SK-N-SH treated with all-trans-retinoic acid at 6 μM for 48 hours (cell line): Measurements from ENCODE around the gene TTC34.

ENCODE experiments used
- ATAC-seq: fragments of 200-7000 bp; cut with Tn5 transposase; 3 replicates; pipeline ENCODE4 v1.9.1; 2020; ENCODE audit warnings: mild to moderate bottlenecking, moderate library complexity
- ARNTL ChIP-seq: fragments of 450-650 bp; formaldehyde crosslinking; IDR thresholded peaks from 2 replicates; pipeline ENCODE4 v1.5.0; 2020; ENCODE audit warnings: low read depth, mild to moderate bottlenecking, moderate library complexity, borderline replicate concordance
- BACH2 ChIP-seq: fragments of 250-450 bp; sonication (Bioruptor Pico); IDR thresholded peaks from 2 replicates; pipeline ENCODE4 v1.9.0; 2021; ENCODE audit warnings: mild to moderate bottlenecking, borderline replicate concordance
- ESRRG ChIP-seq: fragments of 250-450 bp; sonication (Bioruptor Pico); IDR thresholded peaks from 2 replicates; pipeline ENCODE4 v1.6.1; 2021; ENCODE audit warnings: mild to moderate bottlenecking
- GLIS3 ChIP-seq: fragments of 250-450 bp; sonication (Bioruptor Pico); IDR thresholded peaks from 2 replicates; pipeline ENCODE4 v1.5.0; 2020; ENCODE audit warnings: mild to moderate bottlenecking, moderate library complexity
- ISL1 ChIP-seq: fragments of 250-450 bp; sonication (Bioruptor Pico); IDR thresholded peaks from 2 replicates; pipeline ENCODE4 v2.1.2; 2022; ENCODE audit warnings: mild to moderate bottlenecking, moderate library complexity
- OSR1 ChIP-seq: fragments of 250-450 bp; sonication (Bioruptor Pico); IDR thresholded peaks from 2 replicates; pipeline ENCODE4 v1.8.0; 2022; ENCODE audit warnings: moderate library complexity, mild to moderate bottlenecking, inconsistent platforms
- PPARA ChIP-seq: fragments of 250-450 bp; sonication (Bioruptor Pico); IDR thresholded peaks from 2 replicates; pipeline ENCODE4 v1.5.0; 2020; ENCODE audit warnings: mild to moderate bottlenecking, borderline replicate concordance
- RARB ChIP-seq: fragments of 250-450 bp; sonication (Bioruptor Pico); IDR thresholded peaks from 2 replicates; pipeline ENCODE4 v1.8.0; 2021; ENCODE audit warnings: mild to moderate bottlenecking, moderate library complexity
- SNAI2 ChIP-seq: fragments of 250-450 bp; sonication (Bioruptor Pico); IDR thresholded peaks from 2 replicates; pipeline ENCODE4 v1.5.0; 2020; ENCODE audit warnings: mild to moderate bottlenecking, moderate library complexity
- TCF4 ChIP-seq: fragments of 250-450 bp; sonication (Bioruptor Pico); IDR thresholded peaks from 2 replicates; pipeline ENCODE4 v1.8.0; 2021; ENCODE audit warnings: mild to moderate bottlenecking, moderate library complexity, borderline replicate concordance
- TOX ChIP-seq: fragments of 250-450 bp; sonication (Bioruptor Pico); IDR thresholded peaks from 2 replicates; pipeline ENCODE4 v1.8.0; 2021; ENCODE audit warnings: mild to moderate bottlenecking, moderate library complexity, borderline replicate concordance
- ZFP3 ChIP-seq: fragments of 250-450 bp; sonication (Bioruptor Pico); IDR thresholded peaks from 2 replicates; pipeline ENCODE4 v1.5.0; 2020; ENCODE audit warnings: mild to moderate bottlenecking, moderate library complexity
- ZFP30 ChIP-seq: fragments of 450-650 bp; formaldehyde crosslinking; IDR thresholded peaks from 2 replicates; pipeline ENCODE4 v1.5.0; 2022; ENCODE audit warnings: mild to moderate bottlenecking, moderate library complexity
- ZNF70 ChIP-seq: fragments of 450-650 bp; formaldehyde crosslinking; IDR thresholded peaks from 2 replicates; pipeline ENCODE4 v1.5.0; 2020; ENCODE audit warnings: mild to moderate bottlenecking, moderate library complexity
- ZNF8 ChIP-seq: fragments of 450-650 bp; formaldehyde crosslinking; IDR thresholded peaks from 2 replicates; pipeline ENCODE4 v1.5.0; 2020; ENCODE audit warnings: mild to moderate bottlenecking, moderate library complexity
- TF ChIP-seq, protein P1 (sequence below): fragments of 250-450 bp; sonication (Bioruptor Pico); IDR thresholded peaks from 2 replicates; pipeline ENCODE4 v1.8.0; 2021; ENCODE audit warnings: low read depth, mild to moderate bottlenecking, moderate library complexity, borderline replicate concordance
- TF ChIP-seq, protein P2 (sequence below): fragments of 250-450 bp; sonication (Bioruptor Pico); IDR thresholded peaks from 2 replicates; pipeline ENCODE4 v1.5.1; 2020; ENCODE audit warnings: low read depth, mild to moderate bottlenecking, moderate library complexity
- TF ChIP-seq, protein P3 (sequence below): fragments of 250-450 bp; sonication (Bioruptor Pico); IDR thresholded peaks from 2 replicates; pipeline ENCODE4 v1.5.1; 2021; ENCODE audit warnings: mild to moderate bottlenecking, moderate library complexity
- TF ChIP-seq, protein P4 (sequence below): fragments of 250-450 bp; sonication (Bioruptor Pico); IDR thresholded peaks from 2 replicates; pipeline ENCODE4 v1.8.0; 2020; ENCODE audit warnings: mild to moderate bottlenecking, moderate library complexity, borderline replicate concordance
- TF ChIP-seq, protein P5 (sequence below): fragments of 250-450 bp; sonication (Bioruptor Pico); IDR thresholded peaks from 2 replicates; pipeline ENCODE4 v1.5.0; 2020; ENCODE audit warnings: mild to moderate bottlenecking, moderate library complexity

TTC34 gene

DNA sequence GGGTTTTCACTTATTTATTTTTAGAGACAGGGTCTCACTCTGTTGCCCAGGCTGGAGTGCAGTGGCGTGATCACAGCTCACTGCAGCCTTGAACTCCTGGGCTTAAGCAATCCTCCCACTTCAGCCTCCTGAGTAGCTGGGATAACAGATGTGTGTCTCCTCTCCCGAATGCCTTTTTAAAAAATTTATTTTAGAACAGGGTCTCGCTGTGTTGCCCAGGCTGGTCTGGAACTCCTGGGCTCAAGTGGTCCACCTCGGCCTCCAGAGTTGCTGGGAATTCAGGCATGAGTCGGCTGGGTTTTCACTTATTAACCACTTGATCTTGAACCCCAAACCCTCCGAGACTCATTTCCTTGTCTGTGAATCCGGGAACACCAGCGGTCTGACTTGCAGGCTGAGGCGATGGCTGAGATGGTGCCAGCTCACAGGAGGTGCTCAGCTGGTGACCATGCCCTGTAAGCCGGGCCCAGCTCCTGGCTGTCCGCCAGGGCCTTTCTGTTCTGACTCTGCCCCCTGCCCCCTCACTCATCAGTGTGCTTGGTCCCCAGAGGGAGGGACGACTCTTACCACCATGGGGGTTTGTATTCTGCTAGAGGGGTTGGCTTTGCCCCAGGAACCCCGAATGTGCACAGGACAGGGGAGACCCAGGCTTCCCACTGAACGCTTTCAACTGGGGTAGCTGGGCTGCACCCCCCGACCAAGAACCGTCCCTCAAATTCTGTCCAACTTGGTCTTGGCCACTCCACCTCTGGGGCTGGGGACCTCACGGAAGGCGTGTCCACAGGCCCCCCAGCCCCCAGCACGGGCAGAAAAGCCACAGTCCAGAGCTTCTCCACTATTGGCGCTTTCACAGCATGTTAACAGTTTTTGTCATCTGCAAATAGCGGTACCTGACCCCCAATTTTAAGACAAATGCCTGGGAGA, 191.2 kb downstream of the TTC34 start:
- no peak for ATAC-seq
- TF ChIP-seq OSR1: no peak
- no peak for TF ChIP-seq TCF4 (CRISPR knock-in tag)
- TF ChIP-seq ZNF70 (CRISPR knock-in tag): no peak

DNA sequence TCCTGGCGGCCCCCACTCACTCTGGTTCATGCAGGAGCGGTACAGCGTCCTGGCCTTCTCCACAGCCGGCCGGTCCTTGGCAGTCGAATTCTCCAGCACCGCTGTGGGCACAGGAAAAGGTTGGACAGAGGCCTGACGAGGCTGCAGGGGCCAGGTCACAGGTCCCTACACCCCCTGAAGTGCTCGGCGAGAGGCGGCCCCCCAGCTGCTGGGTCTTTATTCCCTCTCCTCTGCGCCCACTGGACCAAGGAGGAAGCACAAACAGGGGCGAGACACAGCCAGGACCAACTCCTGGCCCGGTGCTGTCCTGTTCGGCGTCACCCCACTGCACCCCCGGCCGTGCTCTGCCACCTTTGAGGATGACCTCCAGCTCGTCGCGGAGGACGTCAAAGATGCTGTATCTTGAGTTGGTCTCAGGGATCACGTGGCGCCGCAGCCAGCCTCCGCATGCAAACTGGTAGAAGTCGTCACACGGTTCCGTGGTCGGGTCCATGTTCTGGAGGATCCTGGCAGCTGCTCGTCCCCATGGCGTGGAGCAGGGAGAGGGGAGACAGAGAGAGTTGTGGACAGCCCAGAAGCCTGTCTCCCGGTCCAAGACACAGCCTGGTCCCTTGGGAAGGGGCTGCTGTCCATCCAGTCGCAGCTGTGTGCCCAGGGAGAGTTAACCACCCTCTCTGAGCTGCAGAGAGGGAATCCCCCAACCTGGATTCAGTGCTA, 192.0 kb downstream of the TTC34 start:
- TF ChIP-seq RARB (CRISPR knock-in tag) (no peak), OSR1 (no peak), ARNTL (no peak), ZNF8 (no peak), ISL1 (CRISPR knock-in tag) (no peak), ZFP30 (no peak), ZNF70 (CRISPR knock-in tag) (no peak), SNAI2 (CRISPR knock-in tag) (no peak), PPARA (no peak), TCF4 (CRISPR knock-in tag) (no peak)
- TF ChIP-seq, protein P1, sequence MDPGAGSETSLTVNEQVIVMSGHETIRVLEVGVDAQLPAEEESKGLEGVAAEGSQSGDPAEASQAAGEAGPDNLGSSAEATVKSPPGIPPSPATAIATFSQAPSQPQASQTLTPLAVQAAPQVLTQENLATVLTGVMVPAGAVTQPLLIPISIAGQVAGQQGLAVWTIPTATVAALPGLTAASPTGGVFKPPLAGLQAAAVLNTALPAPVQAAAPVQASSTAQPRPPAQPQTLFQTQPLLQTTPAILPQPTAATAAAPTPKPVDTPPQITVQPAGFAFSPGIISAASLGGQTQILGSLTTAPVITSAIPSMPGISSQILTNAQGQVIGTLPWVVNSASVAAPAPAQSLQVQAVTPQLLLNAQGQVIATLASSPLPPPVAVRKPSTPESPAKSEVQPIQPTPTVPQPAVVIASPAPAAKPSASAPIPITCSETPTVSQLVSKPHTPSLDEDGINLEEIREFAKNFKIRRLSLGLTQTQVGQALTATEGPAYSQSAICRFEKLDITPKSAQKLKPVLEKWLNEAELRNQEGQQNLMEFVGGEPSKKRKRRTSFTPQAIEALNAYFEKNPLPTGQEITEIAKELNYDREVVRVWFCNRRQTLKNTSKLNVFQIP: no peak
- TF ChIP-seq, protein P2, sequence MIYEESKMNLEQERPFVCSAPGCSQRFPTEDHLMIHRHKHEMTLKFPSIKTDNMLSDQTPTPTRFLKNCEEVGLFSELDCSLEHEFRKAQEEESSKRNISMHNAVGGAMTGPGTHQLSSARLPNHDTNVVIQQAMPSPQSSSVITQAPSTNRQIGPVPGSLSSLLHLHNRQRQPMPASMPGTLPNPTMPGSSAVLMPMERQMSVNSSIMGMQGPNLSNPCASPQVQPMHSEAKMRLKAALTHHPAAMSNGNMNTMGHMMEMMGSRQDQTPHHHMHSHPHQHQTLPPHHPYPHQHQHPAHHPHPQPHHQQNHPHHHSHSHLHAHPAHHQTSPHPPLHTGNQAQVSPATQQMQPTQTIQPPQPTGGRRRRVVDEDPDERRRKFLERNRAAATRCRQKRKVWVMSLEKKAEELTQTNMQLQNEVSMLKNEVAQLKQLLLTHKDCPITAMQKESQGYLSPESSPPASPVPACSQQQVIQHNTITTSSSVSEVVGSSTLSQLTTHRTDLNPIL: no peak
- TF ChIP-seq, protein P3, sequence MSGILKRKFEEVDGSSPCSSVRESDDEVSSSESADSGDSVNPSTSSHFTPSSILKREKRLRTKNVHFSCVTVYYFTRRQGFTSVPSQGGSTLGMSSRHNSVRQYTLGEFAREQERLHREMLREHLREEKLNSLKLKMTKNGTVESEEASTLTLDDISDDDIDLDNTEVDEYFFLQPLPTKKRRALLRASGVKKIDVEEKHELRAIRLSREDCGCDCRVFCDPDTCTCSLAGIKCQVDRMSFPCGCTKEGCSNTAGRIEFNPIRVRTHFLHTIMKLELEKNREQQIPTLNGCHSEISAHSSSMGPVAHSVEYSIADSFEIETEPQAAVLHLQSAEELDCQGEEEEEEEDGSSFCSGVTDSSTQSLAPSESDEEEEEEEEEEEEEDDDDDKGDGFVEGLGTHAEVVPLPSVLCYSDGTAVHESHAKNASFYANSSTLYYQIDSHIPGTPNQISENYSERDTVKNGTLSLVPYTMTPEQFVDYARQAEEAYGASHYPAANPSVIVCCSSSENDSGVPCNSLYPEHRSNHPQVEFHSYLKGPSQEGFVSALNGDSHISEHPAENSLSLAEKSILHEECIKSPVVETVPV (CRISPR knock-in tag): no peak
- TF ChIP-seq, protein P4, sequence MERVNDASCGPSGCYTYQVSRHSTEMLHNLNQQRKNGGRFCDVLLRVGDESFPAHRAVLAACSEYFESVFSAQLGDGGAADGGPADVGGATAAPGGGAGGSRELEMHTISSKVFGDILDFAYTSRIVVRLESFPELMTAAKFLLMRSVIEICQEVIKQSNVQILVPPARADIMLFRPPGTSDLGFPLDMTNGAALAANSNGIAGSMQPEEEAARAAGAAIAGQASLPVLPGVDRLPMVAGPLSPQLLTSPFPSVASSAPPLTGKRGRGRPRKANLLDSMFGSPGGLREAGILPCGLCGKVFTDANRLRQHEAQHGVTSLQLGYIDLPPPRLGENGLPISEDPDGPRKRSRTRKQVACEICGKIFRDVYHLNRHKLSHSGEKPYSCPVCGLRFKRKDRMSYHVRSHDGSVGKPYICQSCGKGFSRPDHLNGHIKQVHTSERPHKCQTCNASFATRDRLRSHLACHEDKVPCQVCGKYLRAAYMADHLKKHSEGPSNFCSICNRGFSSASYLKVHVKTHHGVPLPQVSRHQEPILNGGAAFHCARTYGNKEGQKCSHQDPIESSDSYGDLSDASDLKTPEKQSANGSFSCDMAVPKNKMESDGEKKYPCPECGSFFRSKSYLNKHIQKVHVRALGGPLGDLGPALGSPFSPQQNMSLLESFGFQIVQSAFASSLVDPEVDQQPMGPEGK: no peak
- no peak for ATAC-seq

DNA sequence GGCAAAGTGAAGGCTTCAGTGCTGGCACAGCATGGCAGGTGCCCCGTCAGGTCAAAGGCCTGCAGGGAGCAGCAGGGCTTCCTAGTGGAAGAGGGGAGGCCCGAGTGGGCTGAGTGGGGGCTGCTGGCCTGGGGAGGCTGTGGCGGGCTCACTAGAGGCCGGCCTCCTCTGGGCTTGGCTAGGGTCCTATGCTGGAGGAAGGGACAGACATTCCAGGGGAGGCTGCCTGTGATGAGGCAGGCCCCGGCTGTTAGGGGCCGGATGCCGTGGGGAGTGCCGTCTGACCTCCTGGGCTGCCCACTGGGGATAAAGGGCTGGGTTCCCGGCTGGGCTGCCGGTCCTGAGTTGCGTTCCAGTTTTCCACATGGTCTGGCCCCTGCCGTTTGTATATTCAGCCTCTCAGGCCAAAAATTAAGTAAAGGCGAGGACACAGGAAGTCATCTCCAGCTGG, 193.8 kb downstream of the TTC34 start:
- no peak for ATAC-seq
- TF ChIP-seq TOX (CRISPR knock-in tag): no peak
- TF ChIP-seq, protein P1: no peak
- TF ChIP-seq GLIS3 (CRISPR knock-in tag): no peak
- no peak for TF ChIP-seq ARNTL
- no peak for TF ChIP-seq ZFP30
- no peak for TF ChIP-seq SNAI2 (CRISPR knock-in tag)
- no peak for TF ChIP-seq ESRRG (CRISPR knock-in tag)
- TF ChIP-seq, protein P5, sequence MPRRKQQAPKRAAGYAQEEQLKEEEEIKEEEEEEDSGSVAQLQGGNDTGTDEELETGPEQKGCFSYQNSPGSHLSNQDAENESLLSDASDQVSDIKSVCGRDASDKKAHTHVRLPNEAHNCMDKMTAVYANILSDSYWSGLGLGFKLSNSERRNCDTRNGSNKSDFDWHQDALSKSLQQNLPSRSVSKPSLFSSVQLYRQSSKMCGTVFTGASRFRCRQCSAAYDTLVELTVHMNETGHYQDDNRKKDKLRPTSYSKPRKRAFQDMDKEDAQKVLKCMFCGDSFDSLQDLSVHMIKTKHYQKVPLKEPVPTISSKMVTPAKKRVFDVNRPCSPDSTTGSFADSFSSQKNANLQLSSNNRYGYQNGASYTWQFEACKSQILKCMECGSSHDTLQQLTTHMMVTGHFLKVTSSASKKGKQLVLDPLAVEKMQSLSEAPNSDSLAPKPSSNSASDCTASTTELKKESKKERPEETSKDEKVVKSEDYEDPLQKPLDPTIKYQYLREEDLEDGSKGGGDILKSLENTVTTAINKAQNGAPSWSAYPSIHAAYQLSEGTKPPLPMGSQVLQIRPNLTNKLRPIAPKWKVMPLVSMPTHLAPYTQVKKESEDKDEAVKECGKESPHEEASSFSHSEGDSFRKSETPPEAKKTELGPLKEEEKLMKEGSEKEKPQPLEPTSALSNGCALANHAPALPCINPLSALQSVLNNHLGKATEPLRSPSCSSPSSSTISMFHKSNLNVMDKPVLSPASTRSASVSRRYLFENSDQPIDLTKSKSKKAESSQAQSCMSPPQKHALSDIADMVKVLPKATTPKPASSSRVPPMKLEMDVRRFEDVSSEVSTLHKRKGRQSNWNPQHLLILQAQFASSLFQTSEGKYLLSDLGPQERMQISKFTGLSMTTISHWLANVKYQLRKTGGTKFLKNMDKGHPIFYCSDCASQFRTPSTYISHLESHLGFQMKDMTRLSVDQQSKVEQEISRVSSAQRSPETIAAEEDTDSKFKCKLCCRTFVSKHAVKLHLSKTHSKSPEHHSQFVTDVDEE (CRISPR knock-in tag): no peak
- TF ChIP-seq, protein P3 (CRISPR knock-in tag): no peak
- no peak for TF ChIP-seq ZNF8
- TF ChIP-seq PPARA: no peak
- no peak for TF ChIP-seq BACH2 (CRISPR knock-in tag)
- TF ChIP-seq OSR1: no peak
- no peak for TF ChIP-seq RARB (CRISPR knock-in tag)
- TF ChIP-seq ZNF70 (CRISPR knock-in tag): no peak
- TF ChIP-seq, protein P2: no peak
- no peak for TF ChIP-seq ZFP3
